COLO668 (cell line): ENCODE measurements around the gene RAPGEF4.
"Not testable (repeated sequence)": the region's sequence is repeated elsewhere in the genome, so short reads cannot be mapped to it uniquely, and the experiment has no call there.

Experiments used
- DNase-seq: peaks from one replicate; lab custom pipeline; 2025; ENCODE audit not compliant: unreplicated experiment; lab: John Stamatoyannopoulos, UW

Gene RAPGEF4

GRCh38 chr2:172725746-172726145 lies 9.9 kb upstream of the RAPGEF4 start:
- DNase-seq: no peak

GRCh38 chr2:172726172-172726735 lies 9.4 kb upstream of the RAPGEF4 start:
- DNase-seq: peak; percentile 39

- no peak for DNase-seq
Observed at GRCh38 chr2:172730411-172730810, 5.2 kb upstream of the RAPGEF4 start.

GRCh38 chr2:172734711-172735581 lies 699 bp upstream of the RAPGEF4 start:
- DNase-seq: peak; percentile 45

- DNase-seq: peak; percentile 48
Observed at GRCh38 chr2:172736424-172737174, 954 bp downstream of the RAPGEF4 start.

- DNase-seq: no peak
Observed at GRCh38 chr2:172739661-172740266, 4.1 kb downstream of the RAPGEF4 start.

- DNase-seq: no peak
Observed at GRCh38 chr2:172740856-172741255, 5.2 kb downstream of the RAPGEF4 start.

GRCh38 chr2:172742931-172743540 lies 7.4 kb downstream of the RAPGEF4 start:
- DNase-seq: peak; percentile 78

GRCh38 chr2:172743898-172744297 lies 8.3 kb downstream of the RAPGEF4 start:
- no peak for DNase-seq

- DNase-seq: no peak
Observed at GRCh38 chr2:172745636-172746035, 10.0 kb downstream of the RAPGEF4 start.

- DNase-seq: not testable (repeated sequence)
Observed at GRCh38 chr2:172748543-172748942, 12.9 kb downstream of the RAPGEF4 start.

- DNase-seq: no peak
Observed at GRCh38 chr2:172749388-172749787, 13.7 kb downstream of the RAPGEF4 start.

GRCh38 chr2:172751564-172751963 lies 15.9 kb downstream of the RAPGEF4 start:
- DNase-seq: no peak

GRCh38 chr2:172753610-172754009 lies 18.0 kb downstream of the RAPGEF4 start:
- no peak for DNase-seq

- DNase-seq: no peak
Observed at GRCh38 chr2:172759441-172759840, 23.8 kb downstream of the RAPGEF4 start.

- DNase-seq: no peak
Observed at GRCh38 chr2:172761306-172761705, 25.7 kb downstream of the RAPGEF4 start.

- no peak for DNase-seq
Observed at GRCh38 chr2:172762574-172762973, 26.9 kb downstream of the RAPGEF4 start.

- DNase-seq: no peak
Observed at GRCh38 chr2:172763079-172763478, 27.4 kb downstream of the RAPGEF4 start.

GRCh38 chr2:172765662-172766061 lies 30.0 kb downstream of the RAPGEF4 start:
- DNase-seq: no peak

GRCh38 chr2:172768401-172768800 lies 32.8 kb downstream of the RAPGEF4 start:
- no peak for DNase-seq

GRCh38 chr2:172769879-172770278 lies 34.2 kb downstream of the RAPGEF4 start:
- no peak for DNase-seq
